ENCODE data around the gene USHBP1. TPM values are rescaled to one million over a fixed set of nuclear protein-coding genes. Genes with fewer than 3 reads are reported as not detected.

USHBP1 gene
- total and polyA plus RNA-seq, 2 donors (not counting 1 experiment from before 2014, with no cell fraction given), result 0.39 TPM; not detected in 1

DNA sequence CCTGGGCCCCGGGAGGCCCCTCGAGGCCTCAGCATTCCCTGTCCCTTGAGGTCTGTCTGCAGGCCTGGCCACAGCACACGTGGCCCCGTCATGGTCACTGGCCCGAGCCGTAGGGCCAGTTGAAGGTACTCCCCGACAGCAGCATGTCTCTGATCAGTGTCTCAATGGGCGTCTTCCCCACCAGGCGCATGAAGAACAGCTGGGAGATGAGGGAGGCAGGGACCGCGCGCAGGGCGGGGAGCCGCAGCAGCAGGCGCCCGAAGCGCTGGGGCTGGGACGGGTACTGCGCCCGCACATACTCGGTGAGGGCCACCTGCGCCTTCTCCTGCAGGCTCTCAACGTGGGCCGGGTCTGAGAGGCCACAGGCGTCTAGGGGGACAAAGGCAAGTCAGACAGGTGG is 32.3 kb downstream of the USHBP1 start:
- peaks cover 7% of the 10 kb centered on the region for H3K79me2 ChIP-seq (ENCODE audit: control insufficient read depth, insufficient read depth, low read length)
- WGBS (ENCODE audit: insufficient coverage), result 98% methylated on average over 25 of the region's 25 CpGs
- Mint-ChIP-seq H3K4me1 (peaks cover 12% of the 10 kb centered on the region), H3K27me3 (no peaks in the 10 kb centered on the region), H3K4me3 (no peak overlapping the region), H3K27ac (no peak overlapping the region), H3K9me3 (ENCODE audit: insufficient read depth) (no peaks in the 10 kb centered on the region)
- intact Hi-C loops (cut with micrococcal nuclease), result no loop called here
- H4K20me1 ChIP-seq (ENCODE audit: control insufficient read depth, insufficient read depth, low read length, poor library complexity, severe bottlenecking), result no peaks in the 10 kb centered on the region
- H2AFZ ChIP-seq (ENCODE audit: insufficient read depth, low read depth, low read length, poor library complexity, severe bottlenecking), result no peak overlapping the region
- H3K27me3 ChIP-seq (replicated peaks in 1 of 4; ENCODE audit: control extremely low read depth in 1 of 4, control insufficient read depth in 3 of 4, insufficient read depth in 4 of 4, low read length in 3 of 4), result no peaks in the 10 kb centered on the region
- POLR2A ChIA-PET, result interaction anchor here (0.8 kb wide), 1 partner anchor 859 kb away, joined by 13 read pairs; no protein-coding TSS in a partner anchor
- no peak overlapping the region for H3K9ac ChIP-seq (ENCODE audit: low read length)
- DNase-seq (peak; percentile 12), ATAC-seq (ENCODE audit: low read depth) (no peak)
- peaks cover 0 to 3% (median 0%) of the 10 kb centered on the region in 3 donors for H3K9me3 ChIP-seq (ENCODE audit: control extremely low read depth in 1 of 3, control insufficient read depth in 2 of 3, insufficient read depth in 1 of 3, low read length in 2 of 3)
- H3K4me1 ChIP-seq (ENCODE audit: control insufficient read depth in 2 of 2, insufficient read depth in 2 of 2, low read length in 2 of 2), result peaks cover 8 to 16% of the 10 kb centered on the region in 2 donors
- CTCF ChIA-PET, result no interaction called here
- H3K36me3 ChIP-seq (replicated peaks in 1 of 2; ENCODE audit: control extremely low read depth in 1 of 2, control insufficient read depth in 1 of 2, extremely low read depth in 1 of 2, insufficient read depth in 2 of 2, low read length in 1 of 2), result peaks cover 2 to 14% of the 10 kb centered on the region in 2 experiments
- H3K4me3 ChIP-seq (ENCODE audit: control extremely low read depth in 1 of 5, extremely low read depth in 1 of 5, insufficient read depth in 1 of 5, low read depth in 2 of 5, low read length in 4 of 5), result no peak overlapping the region
- H3K27ac ChIP-seq (ENCODE audit: low read length in 2 of 2), result no peak overlapping the region
- H3K4me2 ChIP-seq (replicated peaks; ENCODE audit: low read depth, low read length, poor library complexity, severe bottlenecking), result no peak overlapping the region
- TF ChIP-seq EZH2 (IDR thresholded peaks at IDR 0.05; ENCODE audit: borderline replicate concordance, insufficient read depth, low read depth, low read length, poor library complexity, severe bottlenecking), result no peak
- TF ChIP-seq, protein P1, sequence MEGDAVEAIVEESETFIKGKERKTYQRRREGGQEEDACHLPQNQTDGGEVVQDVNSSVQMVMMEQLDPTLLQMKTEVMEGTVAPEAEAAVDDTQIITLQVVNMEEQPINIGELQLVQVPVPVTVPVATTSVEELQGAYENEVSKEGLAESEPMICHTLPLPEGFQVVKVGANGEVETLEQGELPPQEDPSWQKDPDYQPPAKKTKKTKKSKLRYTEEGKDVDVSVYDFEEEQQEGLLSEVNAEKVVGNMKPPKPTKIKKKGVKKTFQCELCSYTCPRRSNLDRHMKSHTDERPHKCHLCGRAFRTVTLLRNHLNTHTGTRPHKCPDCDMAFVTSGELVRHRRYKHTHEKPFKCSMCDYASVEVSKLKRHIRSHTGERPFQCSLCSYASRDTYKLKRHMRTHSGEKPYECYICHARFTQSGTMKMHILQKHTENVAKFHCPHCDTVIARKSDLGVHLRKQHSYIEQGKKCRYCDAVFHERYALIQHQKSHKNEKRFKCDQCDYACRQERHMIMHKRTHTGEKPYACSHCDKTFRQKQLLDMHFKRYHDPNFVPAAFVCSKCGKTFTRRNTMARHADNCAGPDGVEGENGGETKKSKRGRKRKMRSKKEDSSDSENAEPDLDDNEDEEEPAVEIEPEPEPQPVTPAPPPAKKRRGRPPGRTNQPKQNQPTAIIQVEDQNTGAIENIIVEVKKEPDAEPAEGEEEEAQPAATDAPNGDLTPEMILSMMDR (IDR thresholded peaks at IDR 0.05), result no peak

DNA sequence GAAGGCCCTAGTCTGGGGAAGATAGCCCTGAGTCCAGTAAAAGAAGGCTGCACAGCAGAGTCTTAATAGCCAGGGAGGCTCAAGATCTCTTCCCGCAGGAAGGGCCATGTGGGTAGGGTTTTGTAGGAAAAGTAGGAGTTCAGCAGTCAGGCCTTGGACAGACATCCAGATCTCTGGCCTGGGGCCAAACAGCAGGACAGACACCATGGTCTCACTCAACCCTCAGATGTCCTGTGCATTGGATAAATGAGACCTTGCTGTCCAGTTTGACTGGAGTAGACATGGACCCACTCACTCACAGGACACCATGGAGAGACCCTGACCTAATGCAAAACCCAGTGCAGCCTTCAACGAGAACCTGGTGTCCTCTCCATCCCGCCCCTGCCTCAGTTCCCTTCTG is 34.7 kb downstream of the USHBP1 start:
- no peak overlapping the region for H3K4me3 Mint-ChIP-seq
- peaks cover 7% of the 10 kb centered on the region for H3K79me2 ChIP-seq (ENCODE audit: control insufficient read depth, insufficient read depth, low read length)

More for the DNA sequence above, 34.7 kb downstream of the USHBP1 start:
- ChIA-PET POLR2A (no interaction called here), CTCF (interaction anchor here (0.7 kb wide), 1 partner anchor 338 kb away, joined by 3 read pairs; no protein-coding TSS in a partner anchor)
- no peak overlapping the region for H3K4me3 ChIP-seq (ENCODE audit: control extremely low read depth in 1 of 5, extremely low read depth in 1 of 5, insufficient read depth in 1 of 5, low read depth in 2 of 5, low read length in 4 of 5)
- WGBS (ENCODE audit: insufficient coverage), result 96% methylated on average over 3 of the region's 3 CpGs
- no peak overlapping the region for H3K27ac Mint-ChIP-seq
- no peak overlapping the region for H3K9ac ChIP-seq (ENCODE audit: low read length)
- no peaks in the 10 kb centered on the region for H3K27me3 ChIP-seq (replicated peaks in 1 of 4; ENCODE audit: control extremely low read depth in 1 of 4, control insufficient read depth in 3 of 4, insufficient read depth in 4 of 4, low read length in 3 of 4)
- DNase-seq, result no peak
- no peak overlapping the region for H3K27ac ChIP-seq (ENCODE audit: low read length in 2 of 2)
- TF ChIP-seq, protein P1 (IDR thresholded peaks at IDR 0.05), result no peak
- no peak for TF ChIP-seq EZH2 (IDR thresholded peaks at IDR 0.05; ENCODE audit: borderline replicate concordance, insufficient read depth, low read depth, low read length, poor library complexity, severe bottlenecking)
- H3K9me3 Mint-ChIP-seq (ENCODE audit: insufficient read depth), result no peaks in the 10 kb centered on the region
- intact Hi-C loops (cut with micrococcal nuclease), result loop anchor here (5.0 kb wide), 2 partner anchors 93 to 1292 kb away; partner anchors contain the start of gene ELL
- no peak overlapping the region for H3K4me2 ChIP-seq (replicated peaks; ENCODE audit: low read depth, low read length, poor library complexity, severe bottlenecking)
- no peak for ATAC-seq (ENCODE audit: low read depth)
- peaks cover 2 to 14% of the 10 kb centered on the region in 2 experiments for H3K36me3 ChIP-seq (replicated peaks in 1 of 2; ENCODE audit: control extremely low read depth in 1 of 2, control insufficient read depth in 1 of 2, extremely low read depth in 1 of 2, insufficient read depth in 2 of 2, low read length in 1 of 2)
- H3K27me3 Mint-ChIP-seq, result no peaks in the 10 kb centered on the region
- peaks cover 17% of the 10 kb centered on the region for H3K4me1 Mint-ChIP-seq
- peaks cover 9 to 26% of the 10 kb centered on the region in 2 donors for H3K4me1 ChIP-seq (ENCODE audit: control insufficient read depth in 2 of 2, insufficient read depth in 2 of 2, low read length in 2 of 2)
- no peak overlapping the region for H2AFZ ChIP-seq (ENCODE audit: insufficient read depth, low read depth, low read length, poor library complexity, severe bottlenecking)
- peaks cover 0 to 6% (median 0%) of the 10 kb centered on the region in 3 donors for H3K9me3 ChIP-seq (ENCODE audit: control extremely low read depth in 1 of 3, control insufficient read depth in 2 of 3, insufficient read depth in 1 of 3, low read length in 2 of 3)
- H4K20me1 ChIP-seq (ENCODE audit: control insufficient read depth, insufficient read depth, low read length, poor library complexity, severe bottlenecking), result no peaks in the 10 kb centered on the region

Data from B cell (primary cell).